Motor neuron (in vitro differentiated cells): Measurements from ENCODE around the gene DMRT1. TPM values are rescaled to one million over a fixed set of nuclear protein-coding genes. Genes with fewer than 3 reads are reported as not detected.

Experiments
- ATAC-seq, 8 experiments: fragments of 200-7000 bp; cut with Tn5 transposase; replicated peaks in 6 of 8; 2 replicates each; pipeline ENCODE4 v1.8.0; 2021; ENCODE audit warnings: mild to moderate bottlenecking in 8 of 8, moderate library complexity in 8 of 8
- H3K27ac ChIP-seq, 2 donors: fragments of 250-450 bp; sonication (Bioruptor Pico); 2 replicates each; pipeline ENCODE4 v1.9.0; 2021; ENCODE audit warnings: antibody characterized with exemption in 2 of 2, mild to moderate bottlenecking in 2 of 2, moderate library complexity in 1 of 2
- H3K4me1 ChIP-seq, 2 donors: fragments of 250-450 bp; sonication (Bioruptor Pico); replicated peaks in 1 of 2; 2 replicates each; pipeline ENCODE4 v1.6.1; 2021; ENCODE audit warnings: antibody characterized with exemption in 2 of 2, mild to moderate bottlenecking in 2 of 2, moderate library complexity in 1 of 2
- H3K4me3 ChIP-seq, 5 donors: fragments of 250-450 bp; sonication (Bioruptor Pico); 2 replicates each; pipeline ENCODE4 v1.9.0; 2021; ENCODE audit warnings: antibody characterized with exemption in 5 of 5, mild to moderate bottlenecking in 5 of 5, moderate library complexity in 4 of 5
- WGBS, 10 experiments: fragments of 450-650 bp; shearing (Covaris generic); methylation state at CpG; one replicate each; pipeline ENCODE4 v1.0.0; 2022; 5-methylcytosine and 5-hydroxymethylcytosine counted together
- in situ Hi-C, 9 experiments: fragments of 400-800 bp; cut with MboI; loops; one replicate each; pipeline ENCODE4 v1.15.0; 2021; ENCODE audit warnings: low sequenced_read_pairs in 9 of 9, low pct_unique_long_range_greater_than_20kb in 2 of 9; ENCODE audit not compliant: unreplicated experiment in 9 of 9
- total RNA-seq, 8 experiments: library from RNA; unstranded; fragments of 300-600 nt; gene quantifications; 2 replicates each; pipeline versions ENCODE4 v1.2.3 to v1.2.4, GENCODE V29; 2022

DMRT1 gene
- total RNA-seq, 8 experiments from 2014 or later: 0.05 to 0.45 (median 0.08) TPM; not detected in 5

DNA sequence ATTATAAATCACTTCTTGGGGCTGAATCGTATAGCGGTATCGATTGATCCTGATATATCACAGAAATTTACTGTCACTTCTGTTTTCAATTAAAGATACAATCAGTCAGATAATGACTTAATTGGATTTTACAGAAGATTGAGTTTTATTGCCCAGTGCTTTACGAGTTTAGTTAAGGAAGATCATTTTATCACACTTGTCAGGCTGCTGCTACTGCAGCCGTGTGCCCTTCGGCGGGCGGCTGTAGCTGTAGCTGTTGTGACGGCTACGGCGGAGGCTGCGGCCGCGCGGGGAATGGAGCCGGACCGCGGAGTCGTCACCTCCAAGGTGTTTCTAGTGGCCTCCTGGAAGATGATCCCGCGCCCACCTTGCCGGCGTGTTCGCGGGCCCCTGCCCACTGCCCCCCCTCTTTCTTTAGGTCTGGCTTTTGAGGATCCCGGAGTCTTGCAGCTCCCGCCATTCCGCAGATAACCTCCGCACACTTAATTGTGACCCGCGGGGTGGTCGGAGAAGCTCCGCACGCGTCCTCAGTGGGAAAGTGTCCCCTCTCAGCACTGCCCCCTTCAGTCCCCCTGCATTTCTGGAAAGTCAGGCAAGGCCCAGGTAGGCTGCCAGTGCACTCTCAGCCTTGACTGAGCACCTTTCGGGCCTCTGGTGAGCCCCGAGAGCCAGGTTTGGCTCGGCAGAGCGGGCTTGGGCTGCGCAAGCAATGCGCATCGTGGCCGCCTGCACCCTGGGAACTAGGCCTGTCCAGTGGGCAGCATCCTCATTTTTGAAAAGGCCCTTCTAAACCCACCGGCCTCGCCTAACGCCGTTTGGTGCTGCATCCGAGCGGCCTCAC lies 128.0 kb downstream of the DMRT1 start:
- WGBS, 10 experiments: 0 to 20% (median 6%) methylated on average over 1 to 29 of the region's 49 CpGs
- Histone ChIP-seq H3K4me1 (peaks cover 5 to 9% of the 10 kb centered on the region in 2 donors), H3K4me3 (peak overlapping the region in 1 of 5 donors; percentile 8), H3K27ac (no peak overlapping the region)
- ATAC-seq: peak in 5 of 8 experiments; percentile 31 to 67 (median 56)
- in situ Hi-C loops: no loop called here

- Histone ChIP-seq H3K4me1 (peaks cover 5 to 9% of the 10 kb centered on the region in 2 donors), H3K4me3 (no peak overlapping the region), H3K27ac (no peak overlapping the region)
- 3 to 48% (median 12%) methylated on average over 3 to 11 of the region's 57 CpGs; no CpG with 5 or more reads in 3 of the 10 experiments for WGBS, 10 experiments
- in situ Hi-C loops: no loop called here
- ATAC-seq: peak in 4 of 8 experiments; percentile 2 to 29 (median 21)
These were observed 128.9 kb downstream of the DMRT1 start for GRCh38 chr9:970151-970996.

DNA sequence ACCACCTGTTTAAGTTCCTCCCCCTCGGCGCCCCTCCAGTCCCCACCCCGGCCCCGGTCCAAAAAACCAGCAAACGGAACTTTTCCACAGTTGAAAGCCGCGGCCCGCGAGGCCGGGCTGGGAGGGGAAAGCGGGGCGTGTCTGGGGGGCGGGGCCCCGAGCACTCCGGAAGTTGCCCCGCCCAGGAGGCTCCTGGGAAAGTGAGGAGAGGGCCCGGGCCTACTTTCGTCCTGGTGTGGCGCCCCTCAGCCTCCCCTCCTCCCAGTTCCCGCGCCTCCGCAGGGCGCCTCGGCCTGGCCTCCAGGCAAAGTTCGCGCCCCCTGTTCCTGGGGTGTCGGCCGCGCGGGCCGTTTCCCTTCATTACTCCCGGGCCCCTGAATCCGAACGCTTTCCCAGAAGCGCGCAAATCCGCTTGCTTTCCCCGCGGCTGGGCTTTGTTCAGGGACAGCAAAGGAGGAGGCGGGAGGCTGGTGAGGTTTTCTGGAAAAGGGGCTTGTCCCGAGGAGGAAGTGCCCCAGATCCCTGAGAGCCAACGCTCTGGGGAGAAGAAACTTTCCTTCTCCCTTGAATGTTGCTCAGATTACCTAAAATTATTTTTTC lies 130.5 kb downstream of the DMRT1 start:
- in situ Hi-C loops: no loop called here
- Histone ChIP-seq H3K27ac (no peak overlapping the region), H3K4me1 (peaks cover 5 to 16% of the 10 kb centered on the region in 2 donors), H3K4me3 (peak overlapping the region in 3 of 5 donors; percentile 15 to 34 (median 26))
- 0 to 14% (median 0%) methylated on average over 2 to 7 of the region's 42 CpGs; no CpG with 5 or more reads in 6 of the 10 experiments for WGBS, 10 experiments
- peak in 4 of 8 experiments; percentile 16 to 46 (median 28) for ATAC-seq

DNA sequence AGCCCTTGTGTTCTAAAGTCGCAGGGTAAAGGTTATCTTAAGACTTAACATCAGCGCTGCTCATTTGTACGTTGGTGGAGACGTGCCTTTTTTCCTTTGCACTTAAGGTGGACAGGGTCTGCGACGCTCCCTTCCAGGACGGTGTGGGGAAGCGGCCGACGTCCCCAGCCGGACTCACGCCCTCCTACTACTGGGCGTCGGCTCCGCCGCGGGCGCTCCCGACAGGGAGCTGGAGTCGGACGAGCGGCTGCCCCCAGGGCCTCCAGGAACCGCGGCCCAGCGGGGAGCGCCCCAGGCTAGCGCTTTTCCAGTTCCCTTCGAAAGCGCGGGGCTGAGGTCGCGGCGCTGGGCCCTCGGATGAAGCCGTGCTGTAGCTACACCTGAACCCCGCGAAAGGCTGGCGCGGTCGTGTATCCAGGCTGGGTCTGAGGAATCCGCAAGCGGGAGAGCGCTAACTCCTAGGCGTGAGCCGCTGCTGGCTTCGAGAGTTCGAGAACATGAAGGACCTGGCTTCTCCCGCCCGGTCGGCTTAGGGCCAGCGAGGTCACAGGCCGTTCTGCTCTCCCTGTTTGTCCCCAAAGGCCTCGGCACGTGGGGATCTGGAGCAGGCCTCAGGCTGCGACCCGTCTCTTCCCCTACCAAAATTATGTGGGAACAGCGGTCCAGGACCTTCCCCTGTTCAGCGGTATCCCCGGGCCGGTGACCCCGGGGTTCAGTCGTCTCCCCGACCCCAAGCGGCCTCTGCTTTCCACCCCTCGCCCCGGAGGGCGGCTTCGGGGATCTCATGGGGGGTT lies 131.2 kb downstream of the DMRT1 start:
- in situ Hi-C loops: no loop called here
- no peak overlapping the region for H3K27ac ChIP-seq
- peak overlapping the region in 1 of 5 donors; percentile 34 for H3K4me3 ChIP-seq
- ATAC-seq: no peak
- peaks cover 5 to 17% of the 10 kb centered on the region in 2 donors for H3K4me1 ChIP-seq
- WGBS, 10 experiments: 0 to 32% (median 19%) methylated on average over 1 to 35 of the region's 68 CpGs; no CpG with 5 or more reads in 4 of the 10 experiments

DNA sequence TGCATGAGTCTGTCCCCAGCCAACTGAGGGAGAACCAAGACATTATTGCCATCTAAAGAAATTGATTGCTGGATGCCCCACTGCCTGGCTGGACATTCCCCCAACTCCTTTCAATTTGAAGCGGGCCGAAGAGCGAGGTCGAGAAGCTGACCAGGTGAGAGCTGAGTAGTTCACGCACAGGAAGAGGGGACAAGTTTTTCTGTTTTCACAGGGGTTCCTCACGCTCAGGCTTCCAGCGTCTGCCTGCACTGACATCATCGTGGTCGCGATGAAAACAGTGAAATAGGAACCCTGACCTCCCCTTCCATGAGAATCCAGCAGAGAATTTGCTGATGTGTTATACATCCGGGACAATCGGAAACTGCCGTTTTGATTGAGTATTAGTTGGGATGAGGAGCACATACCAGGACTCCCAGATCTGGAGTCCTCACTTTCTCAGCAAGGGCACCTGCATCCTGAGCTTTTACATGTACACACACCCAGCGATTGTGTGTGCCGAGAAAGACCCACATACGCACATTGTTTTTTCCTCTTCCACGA lies 131.9 kb downstream of the DMRT1 start:
- no peak overlapping the region for H3K27ac ChIP-seq
- H3K4me1 ChIP-seq: peaks cover 5 to 17% of the 10 kb centered on the region in 2 donors
- WGBS, 10 experiments: 7 to 79% (median 25%) methylated on average over 3 to 17 of the region's 17 CpGs; no CpG with 5 or more reads in 2 of the 10 experiments
- H3K4me3 ChIP-seq: no peak overlapping the region
- in situ Hi-C loops: no loop called here
- no peak for ATAC-seq

GRCh38 chr9:974031-974995 lies 132.8 kb downstream of the DMRT1 start:
- in situ Hi-C loops: no loop called here
- no peak overlapping the region for H3K27ac ChIP-seq
- WGBS, 10 experiments: 0 to 65% (median 16%) methylated on average over 4 to 19 of the region's 29 CpGs
- no peak for ATAC-seq
- H3K4me3 ChIP-seq: no peak overlapping the region
- peaks cover 5 to 17% of the 10 kb centered on the region in 2 donors for H3K4me1 ChIP-seq

GRCh38 chr9:974996-975739 lies 133.7 kb downstream of the DMRT1 start:
- Histone ChIP-seq H3K27ac (no peak overlapping the region), H3K4me3 (no peak overlapping the region), H3K4me1 (peaks cover 0 to 12% of the 10 kb centered on the region in 2 donors)
- in situ Hi-C loops: loop anchor here in 2 of 9 experiments (25.0 kb wide), 1 partner anchor 363 kb away; no protein-coding TSS in a partner anchor
- 19 to 61% (median 23%) methylated on average over 2 to 15 of the region's 24 CpGs; no CpG with 5 or more reads in 3 of the 10 experiments for WGBS, 10 experiments
- ATAC-seq: no peak

DNA sequence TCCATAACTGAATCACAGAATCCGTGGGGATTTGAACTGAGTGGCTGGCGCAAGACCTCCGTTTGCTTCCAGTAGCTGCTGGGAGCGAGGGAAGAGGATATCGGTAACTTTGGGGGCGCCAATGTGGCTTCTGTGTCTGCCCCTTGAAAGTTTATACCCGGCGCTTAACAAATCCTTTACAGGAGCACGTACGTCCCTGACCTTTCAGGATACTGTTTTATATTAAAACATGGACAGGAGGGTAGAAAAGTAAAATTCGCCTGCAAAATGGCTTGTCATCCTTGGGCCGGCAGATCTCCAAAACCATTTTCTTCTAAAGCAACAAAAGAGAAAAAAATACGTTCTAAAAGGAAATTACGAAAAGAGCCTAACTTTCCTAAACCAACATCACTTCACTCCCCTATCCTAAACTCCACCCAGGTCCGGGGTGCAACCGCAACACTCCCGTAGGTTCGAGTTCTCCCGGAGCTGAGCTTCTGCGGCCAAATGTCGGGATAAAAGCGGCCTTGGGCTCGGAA lies 134.3 kb downstream of the DMRT1 start:
- in situ Hi-C loops: loop anchor here in 2 of 9 experiments (25.0 kb wide), 1 partner anchor 363 kb away; no protein-coding TSS in a partner anchor
- 0 to 18% (median 7%) methylated on average over 8 to 15 of the region's 23 CpGs; no CpG with 5 or more reads in 1 of the 10 experiments for WGBS, 10 experiments
- Histone ChIP-seq H3K4me1 (peaks cover 0 to 12% of the 10 kb centered on the region in 2 donors), H3K27ac (no peak overlapping the region), H3K4me3 (peak overlapping the region in 3 of 5 donors; percentile 29 to 41 (median 30))
- no peak for ATAC-seq

- Histone ChIP-seq H3K4me1 (peaks cover 0 to 10% of the 10 kb centered on the region in 2 donors), H3K4me3 (peak within 1 kb of the TSS; percentile 8 to 41 (median 29)), H3K27ac (no peak within 1 kb of the TSS)
- 0% methylated on average over 6 of the region's 70 CpGs; no CpG with 5 or more reads in 9 of the 10 experiments for WGBS, 10 experiments
- in situ Hi-C loops: loop anchor here in 2 of 9 experiments (25.0 kb wide), 1 partner anchor 364 kb away; no protein-coding TSS in a partner anchor
- ATAC-seq: peak in 6 of 8 experiments; percentile 75 to 86 (median 79)
These were observed 134.9 kb downstream of the DMRT1 start, which contains the start of gene DMRT3 for GRCh38 chr9:976258-976942. Gene DMRT3 (plus strand): TSS chr9:976655. CDS start chr9:977002, 347 bp downstream.
